MM.1S (cell line): ENCODE results near the gene DCP1B.

Source experiments
- DNase-seq: peaks from one replicate; pipeline ENCODE4 v3.0.0-alpha.2; 2015
- H2AFZ ChIP-seq: fragments of 300-600 bp; sonication (generic); 2 replicates; pipeline ENCODE4 v1.6.0; 2016; ENCODE audit warnings: antibody characterized with exemption, low read length
- H3F3A ChIP-seq: fragments of 300-600 bp; sonication (generic); 2 replicates; pipeline ENCODE4 v1.6.1; 2016; ENCODE audit warnings: mild to moderate bottlenecking, antibody characterized with exemption, low read length, moderate library complexity, mixed read lengths; ENCODE audit not compliant: insufficient read depth
- H3K27ac ChIP-seq: fragments of 300-600 bp; sonication (generic); 2 replicates; pipeline ENCODE4 v1.5.1; 2016; ENCODE audit warnings: mild to moderate bottlenecking, low read length
- H3K27me3 ChIP-seq: fragments of 300-600 bp; sonication (generic); replicated peaks from 2 replicates; pipeline ENCODE4 v1.6.0; 2016; ENCODE audit warnings: low read length; ENCODE audit not compliant: insufficient read depth
- H3K36me3 ChIP-seq: fragments of 300-600 bp; sonication (generic); replicated peaks from 2 replicates; pipeline ENCODE4 v1.6.1; 2016; ENCODE audit warnings: mild to moderate bottlenecking, low read length, mixed read lengths; ENCODE audit not compliant: insufficient read depth
- H3K4me1 ChIP-seq: fragments of 300-600 bp; sonication (generic); 2 replicates; pipeline ENCODE4 v1.6.1; 2016; ENCODE audit warnings: low read length, mixed read lengths
- H3K4me2 ChIP-seq: fragments of 300-600 bp; sonication (generic); 2 replicates; pipeline ENCODE4 v1.6.0; 2016; ENCODE audit warnings: low read depth, low read length
- H3K4me3 ChIP-seq: fragments of 300-600 bp; sonication (generic); 2 replicates; pipeline ENCODE4 v1.5.1; 2016; ENCODE audit warnings: low read length, mixed read lengths
- H3K79me2 ChIP-seq: fragments of 300-600 bp; sonication (generic); 2 replicates; pipeline ENCODE4 v1.6.1; 2016; ENCODE audit warnings: mixed run types, low read length, mixed read lengths
- H3K9ac ChIP-seq: fragments of 300-600 bp; sonication (generic); 2 replicates; pipeline ENCODE4 v1.6.1; 2016; ENCODE audit warnings: low read length, mixed read lengths
- H3K9me2 ChIP-seq: fragments of 300-600 bp; sonication (generic); replicated peaks from 2 replicates; pipeline ENCODE4 v1.6.1; 2016; ENCODE audit warnings: mild to moderate bottlenecking, low read length, mixed read lengths; ENCODE audit not compliant: insufficient read depth
- H3K9me3 ChIP-seq: fragments of 300-600 bp; sonication (generic); replicated peaks from 2 replicates; pipeline ENCODE4 v1.6.1; 2016; ENCODE audit warnings: mild to moderate bottlenecking, low read length, mixed read lengths; ENCODE audit not compliant: insufficient read depth
- H4K20me1 ChIP-seq: fragments of 300-600 bp; sonication (generic); 2 replicates; pipeline ENCODE4 v1.6.1; 2016; ENCODE audit warnings: mild to moderate bottlenecking, low read length, moderate library complexity, mixed read lengths; ENCODE audit not compliant: insufficient read depth
- EZH2 ChIP-seq: fragments of 300-600 bp; sonication (generic); optimal IDR thresholded peaks from 2 replicates; pipeline ENCODE3; 2017; ENCODE audit warnings: low read depth, mild to moderate bottlenecking, antibody characterized with exemption, low read length, mixed read lengths
- EZH2phosphoT487 ChIP-seq: fragments of 300-600 bp; sonication (generic); IDR thresholded peaks from 2 replicates; pipeline ENCODE4 v1.6.1; 2018; ENCODE audit warnings: antibody characterized with exemption, low read length
- TF ChIP-seq, protein P1 (sequence below): fragments of 300-600 bp; sonication (generic); IDR thresholded peaks from 2 replicates; pipeline ENCODE4 v1.5.1; 2016; ENCODE audit warnings: antibody characterized with exemption, low read length, mixed read lengths

The DCP1B gene

DNA sequence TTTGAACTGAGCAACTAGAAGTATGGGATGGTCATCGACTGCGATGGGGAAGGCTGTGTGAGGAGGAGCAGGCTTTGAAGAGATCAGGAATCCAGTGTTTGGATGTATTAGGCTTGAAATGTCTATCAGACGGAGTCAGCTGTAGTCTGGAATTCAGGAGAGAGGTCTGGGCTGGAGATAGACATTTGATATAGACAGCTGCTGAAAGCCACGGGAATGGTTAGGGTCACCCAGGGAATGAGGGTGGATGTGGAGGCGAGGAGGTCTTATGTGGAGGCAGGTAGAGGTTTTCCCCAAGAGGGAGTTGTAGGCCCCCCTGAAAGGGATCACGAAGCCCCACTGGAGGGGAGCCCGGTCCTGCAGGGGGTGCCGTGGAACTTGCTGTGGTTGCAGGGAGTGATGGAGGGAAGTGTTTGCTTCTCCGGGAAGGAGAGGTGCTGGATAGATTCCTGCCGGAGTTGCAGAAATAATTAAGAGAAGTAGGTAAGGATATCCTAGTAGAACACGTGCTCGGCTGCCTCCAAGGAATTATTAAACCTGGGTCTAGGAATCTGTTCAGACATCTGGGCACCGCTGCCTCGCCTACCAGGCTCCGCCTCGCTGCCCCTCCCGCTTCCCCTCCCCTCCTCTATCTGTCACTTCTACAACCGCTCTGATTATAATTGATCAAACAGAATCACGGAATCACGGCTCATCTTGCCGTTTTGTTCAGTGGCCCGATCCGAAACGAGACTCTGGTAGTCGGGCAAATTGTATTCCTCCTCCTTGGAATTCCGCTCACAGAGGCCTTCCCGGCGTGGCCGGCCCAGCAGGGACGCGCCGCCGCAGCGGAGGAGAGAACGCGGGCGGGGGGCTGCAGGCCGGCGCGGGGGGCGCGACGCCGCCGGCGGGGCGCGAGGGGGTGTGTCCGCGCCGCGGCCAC is 47.7 kb upstream of the DCP1B start:
- Histone ChIP-seq H3K4me2 (peak overlapping the region; percentile 45; the same call in 1 of the 2 replicates), H3K79me2 (no peaks in the 10 kb centered on the region), H3F3A (peaks cover 5% of the 10 kb centered on the region), H3K4me1 (peaks cover 17% of the 10 kb centered on the region), H2AFZ (no peak overlapping the region), H3K36me3 (no peaks in the 10 kb centered on the region), H4K20me1 (no peaks in the 10 kb centered on the region), H3K27me3 (peaks cover 17% of the 10 kb centered on the region), H3K9ac (no peak overlapping the region), H3K27ac (no peak overlapping the region), H3K9me2 (no peaks in the 10 kb centered on the region), H3K9me3 (no peaks in the 10 kb centered on the region), H3K4me3 (peak overlapping the region; percentile 37; the same call in 1 of the 2 replicates)
- TF ChIP-seq, protein P1, sequence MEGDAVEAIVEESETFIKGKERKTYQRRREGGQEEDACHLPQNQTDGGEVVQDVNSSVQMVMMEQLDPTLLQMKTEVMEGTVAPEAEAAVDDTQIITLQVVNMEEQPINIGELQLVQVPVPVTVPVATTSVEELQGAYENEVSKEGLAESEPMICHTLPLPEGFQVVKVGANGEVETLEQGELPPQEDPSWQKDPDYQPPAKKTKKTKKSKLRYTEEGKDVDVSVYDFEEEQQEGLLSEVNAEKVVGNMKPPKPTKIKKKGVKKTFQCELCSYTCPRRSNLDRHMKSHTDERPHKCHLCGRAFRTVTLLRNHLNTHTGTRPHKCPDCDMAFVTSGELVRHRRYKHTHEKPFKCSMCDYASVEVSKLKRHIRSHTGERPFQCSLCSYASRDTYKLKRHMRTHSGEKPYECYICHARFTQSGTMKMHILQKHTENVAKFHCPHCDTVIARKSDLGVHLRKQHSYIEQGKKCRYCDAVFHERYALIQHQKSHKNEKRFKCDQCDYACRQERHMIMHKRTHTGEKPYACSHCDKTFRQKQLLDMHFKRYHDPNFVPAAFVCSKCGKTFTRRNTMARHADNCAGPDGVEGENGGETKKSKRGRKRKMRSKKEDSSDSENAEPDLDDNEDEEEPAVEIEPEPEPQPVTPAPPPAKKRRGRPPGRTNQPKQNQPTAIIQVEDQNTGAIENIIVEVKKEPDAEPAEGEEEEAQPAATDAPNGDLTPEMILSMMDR, result no peak
- TF ChIP-seq EZH2 (no peak), EZH2phosphoT487 (no peak)
- DNase-seq, result no peak

- Histone ChIP-seq H3K9ac (no peak overlapping the region), H3K9me2 (no peaks in the 10 kb centered on the region), H3K9me3 (no peaks in the 10 kb centered on the region), H3F3A (peaks cover 5% of the 10 kb centered on the region), H3K27ac (no peak overlapping the region), H3K4me3 (no peak overlapping the region; the same call in 1 of the 2 replicates), H3K27me3 (peaks cover 13% of the 10 kb centered on the region), H3K4me2 (peak overlapping the region; percentile 62; the same call in 1 of the 2 replicates), H3K36me3 (no peaks in the 10 kb centered on the region), H3K4me1 (peaks cover 17% of the 10 kb centered on the region), H4K20me1 (no peaks in the 10 kb centered on the region), H3K79me2 (no peaks in the 10 kb centered on the region), H2AFZ (no peak overlapping the region)
- peak; percentile 17 for DNase-seq
- TF ChIP-seq EZH2phosphoT487 (no peak), EZH2 (no peak)
- TF ChIP-seq, protein P1, result no peak
These were observed 45.6 kb upstream of the DCP1B start for GRCh38 chr12:2049604-2050540.

- Histone ChIP-seq H3K4me3 (no peak overlapping the region), H3K9ac (no peak overlapping the region), H3K9me3 (no peaks in the 10 kb centered on the region), H2AFZ (no peak overlapping the region), H3K9me2 (no peaks in the 10 kb centered on the region), H3F3A (peaks cover 5% of the 10 kb centered on the region), H4K20me1 (no peaks in the 10 kb centered on the region), H3K79me2 (no peaks in the 10 kb centered on the region), H3K27ac (no peak overlapping the region), H3K4me2 (no peak overlapping the region), H3K27me3 (no peaks in the 10 kb centered on the region; the same call in 1 of the 2 replicates), H3K4me1 (peaks cover 17% of the 10 kb centered on the region), H3K36me3 (no peaks in the 10 kb centered on the region)
- DNase-seq, result no peak
- TF ChIP-seq EZH2 (no peak), EZH2phosphoT487 (no peak)
- TF ChIP-seq, protein P1, result no peak
These were observed 43.5 kb upstream of the DCP1B start for GRCh38 chr12:2047752-2048151.
